Measurements from ENCODE around the gene TMPRSS3.
A peak's percentile ranks its signal among the peaks of the same experiment; 100 is the strongest.

Gene TMPRSS3

DNA sequence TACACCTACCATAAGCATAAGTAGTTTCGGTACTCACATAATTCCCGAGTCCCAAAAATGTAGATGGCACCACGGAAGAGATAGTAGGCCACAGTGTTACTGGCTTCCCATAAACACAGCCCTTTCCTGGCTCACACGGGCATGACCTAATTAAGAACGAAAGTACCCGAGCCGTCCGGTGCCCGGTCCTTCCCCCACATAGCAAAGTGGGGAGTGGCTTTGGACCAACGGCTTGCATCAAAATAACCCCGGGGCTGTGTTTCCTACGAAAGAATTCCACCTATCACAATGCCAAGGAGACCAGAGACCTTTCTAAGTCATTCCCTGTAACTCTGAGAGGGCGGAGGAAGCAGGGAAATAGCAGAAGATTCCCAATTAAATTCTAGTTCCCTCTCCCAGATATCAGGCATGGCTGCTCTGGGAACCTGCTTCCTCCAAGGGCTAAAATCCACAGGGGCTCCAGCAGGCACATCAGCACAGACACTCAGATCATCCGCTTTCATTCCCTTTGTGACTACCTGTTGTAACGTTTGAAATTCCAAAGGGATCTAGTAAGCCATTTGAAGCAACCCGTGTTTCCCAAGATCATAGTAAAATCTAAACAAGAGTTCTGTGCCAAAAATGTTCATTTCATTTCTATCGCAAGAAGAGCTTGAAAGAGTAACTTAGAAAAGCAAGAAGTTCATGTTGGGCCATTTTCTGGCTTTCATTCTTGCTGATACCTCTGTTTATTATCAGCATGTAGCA, at the start of gene TMPRSS3:
Gene TMPRSS3, minus strand, starts transcription at position 148 of the 747 bp plus-strand sequence. CDS start 635 bp downstream, outside the sequence.
- DNase-seq, result no peak

DNA sequence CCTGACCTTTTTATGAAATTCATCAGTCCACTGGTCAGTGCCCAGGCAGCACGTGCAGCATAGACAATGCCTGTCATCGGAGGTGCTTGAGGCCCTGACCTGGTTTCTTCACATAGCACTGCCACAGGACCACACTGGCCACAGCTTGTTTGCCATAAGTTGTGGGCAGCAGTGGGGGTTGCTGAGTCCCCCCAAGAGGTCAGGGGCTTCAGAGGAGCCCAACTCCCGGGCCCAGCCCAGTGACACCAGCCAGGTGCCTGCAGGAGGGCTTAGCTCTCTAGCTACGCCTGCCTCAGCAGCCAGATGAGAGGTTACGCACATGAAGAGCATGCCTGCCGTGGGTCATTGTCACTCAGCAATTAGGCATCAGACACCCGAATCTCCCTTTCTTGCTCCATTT, 49.5 kb upstream of the TMPRSS3 start:
- DNase-seq, result no peak

DNA sequence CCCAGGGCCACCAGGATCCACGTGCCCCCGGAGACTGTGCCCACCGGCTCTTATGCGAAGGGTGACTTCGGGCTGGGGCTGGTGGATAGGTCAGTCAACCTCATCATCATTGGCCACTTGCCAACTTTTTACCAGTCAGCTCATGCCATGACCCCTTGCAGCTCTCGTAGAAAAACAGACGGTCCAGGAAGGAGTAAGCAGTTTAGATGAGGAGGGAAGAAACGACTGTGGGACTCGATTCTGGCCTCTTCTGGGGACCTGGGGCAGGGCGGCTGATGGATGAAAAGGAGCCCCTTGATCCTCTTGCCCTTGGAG, 48.9 kb upstream of the TMPRSS3 start:
- DNase-seq, result no peak

DNA sequence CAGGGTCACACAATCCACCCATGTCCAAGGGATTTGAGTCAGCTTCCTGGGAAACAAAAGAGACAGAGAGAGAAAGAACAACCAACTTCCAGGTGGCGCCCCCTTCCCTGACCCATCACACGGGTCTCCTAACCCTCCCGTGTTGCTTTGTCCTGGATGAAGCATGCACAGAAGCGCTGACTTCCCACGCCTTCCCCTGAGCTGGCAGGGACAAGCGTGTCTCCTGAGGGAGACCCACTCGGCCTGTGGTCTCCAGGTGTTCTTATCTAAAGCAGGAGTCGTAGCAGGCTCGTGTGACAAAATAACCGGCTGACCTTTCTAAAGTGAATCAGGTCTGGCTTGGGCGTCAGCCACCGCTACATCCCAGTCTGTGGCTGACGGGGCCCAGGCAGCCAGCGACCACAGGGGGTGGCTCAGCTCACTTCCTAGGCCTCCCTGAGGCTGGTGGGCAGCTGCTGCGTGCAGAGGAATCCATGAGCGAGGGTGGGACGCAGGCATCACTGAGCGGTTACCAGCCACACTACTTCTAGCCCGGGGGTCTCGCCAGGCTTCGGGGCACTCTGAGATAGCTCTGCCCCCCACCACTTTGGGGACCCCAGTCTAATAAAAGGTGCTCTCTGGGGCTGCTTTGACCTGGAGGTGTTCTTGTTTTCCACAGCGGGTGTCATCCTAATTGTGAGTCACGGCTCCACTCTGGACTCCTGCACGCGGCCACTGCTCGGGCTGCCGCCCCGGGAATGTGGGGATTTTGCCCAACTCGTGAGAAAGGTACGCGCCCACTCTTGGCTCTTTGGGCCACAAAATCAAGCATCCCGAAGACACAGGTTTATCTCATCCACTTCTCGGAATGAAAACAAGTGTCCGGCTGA, 48.3 kb upstream of the TMPRSS3 start:
- no peak for DNase-seq

DNA sequence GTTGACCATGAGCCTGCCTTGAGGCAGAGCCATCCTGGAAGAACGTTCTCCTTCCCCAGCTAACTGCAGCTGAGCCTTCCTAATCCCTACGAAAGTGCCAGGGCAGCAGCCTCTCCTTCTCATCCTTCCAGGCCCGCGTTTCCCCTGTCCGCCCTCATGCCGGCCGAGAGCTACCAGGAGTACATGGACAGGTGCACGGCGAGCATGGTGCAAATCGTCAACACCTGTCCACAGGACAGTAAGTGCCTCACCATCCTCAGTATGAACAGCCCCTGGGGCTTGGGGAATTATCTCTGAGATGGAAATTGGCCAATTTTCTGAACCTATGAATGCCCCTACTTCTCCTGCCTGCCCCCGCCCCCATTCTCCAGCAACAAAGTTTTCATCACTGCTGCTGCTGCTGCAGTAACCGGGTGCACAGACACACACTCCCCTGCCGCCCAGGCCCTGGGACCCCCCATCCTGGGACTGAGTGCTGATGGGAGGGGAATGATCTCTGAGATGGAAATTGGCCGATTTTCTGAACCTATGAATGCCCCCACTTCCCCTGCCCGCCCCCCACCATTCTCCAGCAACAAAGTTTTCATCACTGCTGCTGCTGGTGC, 47.4 kb upstream of the TMPRSS3 start:
- DNase-seq, result peak; percentile 71

DNA sequence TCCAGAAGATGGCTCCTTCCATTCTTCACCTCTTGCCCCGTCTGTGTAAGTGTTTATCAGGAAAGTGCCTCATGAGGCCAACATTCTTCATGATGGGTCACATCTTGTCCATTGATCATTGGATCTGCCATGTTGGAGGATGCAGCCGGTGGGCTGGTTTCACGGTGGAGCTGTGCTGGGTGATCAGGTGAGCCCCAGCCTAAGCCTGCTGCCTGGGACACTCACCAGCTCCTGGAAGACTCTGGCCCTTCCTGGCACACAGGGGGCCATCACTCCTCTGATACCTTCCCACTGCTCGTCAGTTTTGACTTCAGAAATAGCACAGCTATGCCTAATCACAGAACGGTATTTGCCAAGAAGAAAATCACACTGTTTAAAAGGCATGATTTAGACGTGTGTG, 46.1 kb upstream of the TMPRSS3 start:
- DNase-seq, result no peak

DNA sequence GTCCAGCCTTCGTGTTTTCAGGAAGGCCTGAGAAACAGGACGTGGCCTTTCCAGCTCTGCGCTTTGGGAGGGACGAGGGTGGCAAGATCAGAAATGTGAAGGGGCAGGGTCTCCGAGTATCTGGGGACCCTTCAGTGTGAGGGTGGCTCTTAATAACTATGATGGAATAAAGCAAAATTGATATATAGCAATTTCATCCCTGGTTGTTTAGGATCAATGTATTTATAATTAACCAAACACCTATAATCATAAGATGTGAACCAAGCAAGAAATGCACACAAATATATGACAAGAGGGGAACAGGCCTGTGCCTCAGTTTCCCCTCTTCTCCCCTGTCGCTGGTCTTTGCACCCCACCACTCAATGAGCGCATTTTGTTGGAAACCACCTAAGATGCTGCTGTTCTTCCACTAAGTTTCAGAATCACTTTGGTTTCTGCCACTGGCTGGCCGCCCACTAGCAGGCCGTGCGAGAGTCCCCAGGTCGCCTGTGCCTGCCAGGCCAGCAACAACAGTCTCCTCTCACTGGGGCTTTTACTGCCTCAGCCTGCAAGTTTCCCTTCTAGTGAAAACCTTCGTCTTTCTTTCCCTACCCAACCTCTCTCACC, 44.4 kb upstream of the TMPRSS3 start:
- DNase-seq, result no peak

DNA sequence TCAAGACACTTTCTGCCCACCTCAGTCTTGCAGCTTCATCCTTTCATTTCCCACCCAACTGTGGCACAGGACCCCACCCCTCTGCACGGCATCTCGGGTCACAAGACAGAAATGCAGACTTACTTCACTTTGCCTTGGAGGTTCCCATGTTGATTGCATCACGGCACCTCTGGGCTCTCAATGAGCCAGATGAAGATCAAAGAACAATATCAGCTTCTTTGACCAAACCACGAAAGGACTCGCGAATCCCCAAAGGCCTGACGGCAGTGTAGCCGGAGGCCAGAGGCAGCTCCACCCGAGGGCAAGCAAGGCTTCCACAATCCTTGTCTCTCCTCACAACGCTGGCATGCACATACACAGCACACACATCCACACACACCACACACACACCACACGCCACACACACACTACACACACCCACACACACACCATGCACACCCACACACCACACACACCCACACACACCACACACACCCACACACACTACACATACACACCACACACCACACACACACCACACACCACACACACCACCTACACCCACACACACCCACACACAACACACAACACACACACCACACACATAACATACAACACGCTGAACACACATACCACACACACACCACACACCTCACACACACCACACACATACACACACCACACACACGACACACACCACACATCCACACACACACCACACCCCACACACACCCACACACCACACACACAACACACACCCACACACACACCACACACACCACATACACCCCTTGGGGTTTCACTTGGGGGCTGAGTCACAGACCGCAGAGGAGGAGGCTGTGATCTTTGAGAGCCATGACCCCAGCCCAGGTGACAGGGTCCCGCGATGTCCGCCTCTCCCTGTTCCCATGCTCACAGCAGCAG, 43.7 kb upstream of the TMPRSS3 start:
- DNase-seq, result no peak

DNA sequence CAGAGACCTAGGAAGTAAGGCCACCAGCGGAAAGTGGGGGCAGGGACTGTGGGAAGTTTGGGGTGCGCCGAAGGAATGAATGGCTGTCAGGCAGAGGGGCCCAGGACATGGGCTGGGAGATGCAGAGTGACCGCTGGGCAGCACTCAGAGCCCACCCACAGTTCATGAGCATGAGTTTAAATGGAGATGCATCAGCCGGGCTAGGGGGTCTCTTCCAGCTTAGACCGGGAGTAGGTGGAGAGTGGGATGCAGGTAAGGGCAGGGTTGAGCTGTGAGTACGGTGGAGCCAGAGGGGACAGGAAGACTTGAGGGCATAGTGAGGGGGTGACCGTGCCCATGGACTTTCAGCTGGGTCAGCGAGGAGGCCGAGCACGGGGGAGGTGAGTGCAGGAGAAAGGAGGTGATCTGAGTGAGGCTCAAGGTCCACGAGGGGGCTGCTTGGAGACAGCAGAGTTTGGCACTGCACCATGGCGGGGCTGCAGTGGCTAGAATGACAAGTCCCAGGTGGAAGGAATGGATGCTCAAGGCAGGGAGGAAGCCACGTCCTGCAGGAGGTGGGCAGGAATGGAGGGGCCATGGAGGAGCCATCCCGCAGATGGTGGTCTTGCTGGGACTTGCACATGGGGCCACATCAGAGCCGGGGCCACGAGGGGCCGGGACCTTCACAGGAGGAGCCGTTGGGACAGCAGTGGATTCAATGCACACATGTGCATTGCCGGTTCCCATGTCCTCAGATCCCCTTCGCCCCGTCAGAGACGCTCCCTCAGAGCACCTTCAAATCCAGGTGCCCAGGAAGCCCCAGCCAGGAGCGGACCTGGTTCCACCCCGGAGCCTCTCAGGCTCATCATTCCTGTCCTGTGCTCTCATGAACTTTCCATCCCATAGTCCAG, 42.7 kb upstream of the TMPRSS3 start:
- DNase-seq, result no peak

DNA sequence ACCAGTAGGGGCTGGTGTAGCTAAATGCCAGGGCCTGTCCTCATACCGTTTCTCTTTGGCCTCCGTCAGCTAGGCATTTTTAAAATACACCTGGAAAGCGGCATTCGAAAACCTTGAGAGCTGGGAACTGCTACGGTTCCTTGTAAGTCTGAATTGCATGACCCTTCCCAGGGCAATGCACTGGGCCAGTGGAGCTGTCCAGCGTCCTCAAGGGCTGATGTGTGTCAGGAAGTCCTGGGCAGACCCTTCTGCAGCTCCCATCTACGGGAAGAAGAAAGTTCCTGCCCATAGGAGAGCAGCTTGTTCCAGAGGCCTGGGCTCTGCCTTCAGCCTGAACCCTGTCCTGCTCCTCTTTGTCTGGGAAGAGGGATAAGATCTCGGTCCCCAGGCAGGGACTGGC, 41.9 kb upstream of the TMPRSS3 start:
- no peak for DNase-seq

DNA sequence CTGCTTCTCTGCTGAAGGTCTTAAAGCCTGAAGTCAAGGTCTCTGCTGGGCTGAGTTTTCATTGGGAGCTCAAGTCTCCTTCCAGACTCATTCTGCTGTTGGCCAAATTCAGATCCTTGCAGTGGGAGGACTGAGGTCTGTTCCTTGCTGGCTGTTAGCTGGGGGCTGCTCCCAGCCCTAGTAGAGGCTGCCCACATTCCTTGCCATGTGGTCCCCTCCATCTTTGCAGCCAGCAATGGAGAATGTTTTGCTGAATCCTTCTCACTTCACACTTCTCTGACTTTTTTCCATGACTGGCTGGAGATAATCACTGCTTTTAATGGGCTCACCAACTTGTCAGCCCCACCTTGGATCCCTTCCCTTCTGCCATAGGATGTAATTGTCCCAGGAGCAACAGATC, 41.1 kb upstream of the TMPRSS3 start:
- DNase-seq, result no peak

DNA sequence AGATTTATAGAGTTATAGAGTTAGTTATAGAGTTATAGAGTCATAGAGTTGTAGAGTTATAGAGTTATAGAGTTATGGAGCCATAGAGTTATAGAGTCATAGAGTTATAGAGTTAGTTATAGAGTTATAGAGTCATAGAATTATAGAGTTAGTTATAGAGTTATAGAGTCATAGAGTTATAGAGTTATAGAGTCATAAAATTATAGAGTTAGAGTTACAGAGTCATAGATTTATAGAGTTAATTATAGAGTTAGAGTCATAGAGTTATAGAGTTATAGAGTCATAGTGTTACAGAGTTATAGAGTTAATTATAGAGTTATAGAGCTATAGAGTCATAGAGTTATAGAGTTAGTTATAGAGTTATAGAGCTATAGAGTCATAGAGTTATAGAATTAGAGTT, 40.0 kb upstream of the TMPRSS3 start:
- no peak for DNase-seq

DNA sequence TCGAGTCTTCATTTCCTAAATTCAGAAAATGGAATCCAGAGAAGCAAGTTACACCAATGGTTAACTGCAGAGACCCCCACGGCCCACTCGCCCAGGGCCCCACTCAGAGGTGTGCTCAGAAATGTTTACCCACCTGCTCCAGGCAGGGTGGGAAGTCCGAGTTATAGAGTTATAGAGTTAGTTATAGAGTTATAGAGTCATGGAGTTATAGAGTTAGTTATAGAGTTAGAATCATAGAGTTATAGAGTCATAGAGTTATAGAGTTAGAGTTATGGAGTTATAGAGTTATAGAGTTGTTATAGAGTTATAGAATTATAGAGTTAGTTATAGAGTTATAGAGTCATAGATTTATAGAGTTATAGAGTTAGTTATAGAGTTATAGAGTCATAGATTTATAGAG, 39.5 kb upstream of the TMPRSS3 start:
- DNase-seq, result no peak

DNA sequence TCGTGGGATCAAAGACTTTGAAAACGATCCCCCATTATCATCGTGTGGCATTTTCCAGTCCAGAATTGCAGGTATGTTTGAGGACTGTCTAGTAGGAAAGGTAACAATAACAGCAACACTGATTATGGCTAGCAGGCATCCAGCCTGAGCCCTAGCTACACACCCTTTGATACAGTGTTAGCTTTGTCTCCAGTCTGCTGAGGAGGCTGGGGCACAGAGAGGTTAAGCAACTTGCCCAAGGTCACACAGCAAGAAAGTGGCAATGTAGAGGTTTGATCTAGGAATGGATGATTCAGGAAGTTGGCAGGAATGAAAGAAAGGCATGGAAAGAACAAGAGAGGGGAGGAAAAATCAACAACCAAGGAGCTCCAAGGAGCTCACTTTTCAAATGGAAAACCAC, 39.0 kb upstream of the TMPRSS3 start:
- no peak for DNase-seq

DNA sequence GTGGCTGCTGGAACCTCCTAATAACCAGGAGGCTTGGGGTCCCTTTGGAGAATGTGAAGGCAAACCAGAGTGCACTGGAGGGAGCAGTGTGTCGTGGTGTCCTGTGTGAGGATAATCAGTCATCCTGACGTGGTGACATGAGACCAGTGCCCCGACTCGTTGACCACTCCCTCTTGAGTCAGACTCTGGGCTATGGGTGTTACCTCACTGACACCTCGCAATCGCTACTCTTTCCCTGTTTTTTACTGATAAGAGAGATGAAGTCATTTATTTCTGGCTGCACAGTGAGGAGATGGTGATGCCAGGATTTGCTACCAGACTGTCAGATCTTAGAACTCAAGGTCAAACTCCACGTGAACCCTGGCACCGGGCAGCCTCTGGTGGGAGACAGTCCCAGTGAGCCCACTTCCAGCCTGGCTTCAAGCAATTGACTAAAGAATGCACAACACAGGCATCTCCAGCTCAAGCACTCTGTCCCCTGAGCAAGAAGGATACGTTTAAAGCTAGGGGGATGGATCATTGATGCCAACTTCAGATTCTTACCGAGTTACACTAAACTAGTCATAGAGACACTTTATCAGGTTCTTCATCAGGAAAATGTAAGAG, 38.2 kb upstream of the TMPRSS3 start:
- DNase-seq, result no peak

DNA sequence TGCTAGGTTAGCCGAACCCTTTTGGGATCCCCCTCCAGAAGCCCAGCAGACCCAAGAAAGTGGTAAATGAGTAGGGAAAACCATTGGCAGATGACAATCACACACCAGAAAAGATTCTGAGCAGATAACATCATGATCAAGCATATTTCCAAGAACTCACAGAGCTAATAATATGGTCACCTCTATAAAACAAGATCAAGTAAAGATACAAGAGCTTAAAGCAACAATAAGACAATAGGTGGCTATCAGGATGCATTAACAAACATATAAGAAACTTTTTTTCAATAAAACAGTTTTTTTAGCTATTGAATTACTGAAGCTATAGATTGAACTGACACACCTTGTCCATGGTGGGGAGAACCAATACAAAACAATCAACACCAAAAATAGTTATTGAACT, 36.8 kb upstream of the TMPRSS3 start:
- no peak for DNase-seq

DNA sequence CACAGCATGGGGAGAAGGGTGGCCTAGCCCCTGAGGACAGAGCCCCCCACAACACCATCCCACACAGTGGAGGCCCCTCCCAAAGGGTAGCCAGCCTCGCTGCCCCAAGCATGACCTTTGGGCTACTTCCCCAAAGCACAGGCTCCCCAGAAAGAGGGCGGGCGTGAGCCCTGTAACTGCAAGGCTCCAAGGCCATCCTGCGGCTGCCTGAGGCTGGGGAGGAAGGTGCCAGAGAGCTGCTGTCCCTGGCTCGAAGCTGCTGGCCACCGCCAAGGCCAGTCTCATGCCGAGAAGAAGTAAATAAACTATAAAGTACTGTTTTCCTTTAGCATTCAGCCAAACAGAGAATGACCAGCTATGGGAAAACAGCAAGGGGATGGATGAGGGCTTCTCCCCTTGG, 35.3 kb upstream of the TMPRSS3 start:
- no peak for DNase-seq

DNA sequence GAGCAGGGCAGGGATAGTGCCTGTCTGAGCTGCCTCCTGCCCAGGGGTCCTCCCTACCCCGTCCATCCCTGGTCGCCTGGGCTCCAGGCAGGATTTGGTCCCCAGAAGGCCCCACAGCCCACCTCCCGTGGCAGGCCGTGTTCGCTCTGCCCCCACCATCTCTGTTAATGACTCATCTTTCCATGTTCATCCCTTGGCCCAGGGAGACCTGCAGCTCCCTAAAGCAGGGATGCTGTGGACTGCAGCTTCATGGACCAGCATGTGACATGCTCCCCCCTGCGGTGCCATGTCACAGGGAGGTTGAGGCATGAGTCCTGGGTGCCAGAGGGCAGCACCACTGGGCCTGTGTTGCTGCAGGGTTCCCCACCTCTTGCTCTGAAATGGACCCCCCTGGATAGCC, 34.7 kb upstream of the TMPRSS3 start:
- DNase-seq, result no peak

DNA sequence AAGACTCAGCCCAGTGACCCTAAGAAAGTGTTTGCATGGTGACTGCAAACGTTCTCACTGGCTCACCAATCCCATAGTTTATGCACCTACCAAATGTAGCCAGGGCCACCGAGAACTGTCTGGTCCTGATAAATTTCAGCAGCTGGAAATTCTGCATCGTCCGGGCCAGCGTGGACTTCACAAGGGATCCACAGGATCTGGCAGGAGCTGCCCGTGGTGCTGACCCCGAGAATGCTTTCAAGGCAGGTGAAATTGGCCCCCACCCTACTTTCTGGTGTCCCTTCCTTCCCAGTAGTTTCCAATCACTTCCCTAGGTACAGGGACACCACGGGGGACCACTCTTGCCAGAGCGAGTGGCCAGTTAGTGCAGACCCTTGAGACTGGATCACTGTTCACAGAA, 34.0 kb upstream of the TMPRSS3 start:
- DNase-seq, result no peak

DNA sequence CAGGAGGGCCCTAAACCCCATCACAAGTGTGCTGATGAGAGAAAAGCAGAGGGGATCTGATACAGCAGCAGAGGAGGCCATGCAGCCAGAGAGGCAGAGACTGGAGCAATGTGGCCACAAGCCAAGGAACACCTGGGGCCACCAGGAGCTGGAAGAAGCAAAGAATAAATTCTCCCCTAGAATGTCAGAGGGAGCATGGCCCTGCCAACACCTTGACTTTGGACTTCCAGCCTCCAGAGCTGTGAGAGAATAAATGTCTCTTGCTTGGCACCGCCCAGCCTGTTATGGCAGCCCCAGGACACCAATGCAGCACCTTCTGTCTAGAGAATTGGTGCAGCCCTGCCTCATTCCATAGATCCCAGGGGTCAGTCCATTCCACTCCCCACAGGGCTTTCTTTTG, 33.2 kb upstream of the TMPRSS3 start:
- no peak for DNase-seq

DNA sequence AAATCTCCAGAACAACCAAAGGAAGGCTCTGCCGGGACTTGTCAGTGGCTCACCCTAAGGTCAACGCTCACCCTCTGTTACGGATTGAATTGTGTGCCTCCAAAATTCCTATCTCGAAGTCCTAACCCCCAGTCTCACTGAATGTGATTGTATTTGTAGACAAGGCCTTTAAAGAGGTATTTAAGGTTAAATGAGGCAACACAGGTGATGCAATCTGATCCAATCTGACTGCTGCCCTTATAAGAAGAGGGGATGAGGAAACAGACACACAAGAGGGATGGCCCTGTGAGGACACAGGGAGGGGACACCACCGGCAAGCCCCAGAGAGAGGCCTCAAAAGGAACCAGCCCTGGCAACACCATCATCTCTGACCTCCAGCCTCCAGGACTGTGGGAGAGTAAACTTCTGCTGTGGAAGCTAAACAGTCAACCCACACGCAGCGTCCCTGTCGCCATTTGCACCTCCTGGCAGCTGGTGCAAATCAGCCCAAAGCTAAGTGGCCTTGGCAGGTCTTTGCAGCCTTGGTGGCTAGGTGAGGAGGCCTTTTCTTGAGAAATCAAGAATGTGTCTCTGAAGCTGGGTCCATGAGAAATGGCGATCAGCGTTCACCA, 32.1 kb upstream of the TMPRSS3 start:
- no peak for DNase-seq
